ENCODE data around the gene ZNF219.

ZNF219 gene
- total RNA-seq = 11.9 to 19.6 reads per million in 2 donors

DNA sequence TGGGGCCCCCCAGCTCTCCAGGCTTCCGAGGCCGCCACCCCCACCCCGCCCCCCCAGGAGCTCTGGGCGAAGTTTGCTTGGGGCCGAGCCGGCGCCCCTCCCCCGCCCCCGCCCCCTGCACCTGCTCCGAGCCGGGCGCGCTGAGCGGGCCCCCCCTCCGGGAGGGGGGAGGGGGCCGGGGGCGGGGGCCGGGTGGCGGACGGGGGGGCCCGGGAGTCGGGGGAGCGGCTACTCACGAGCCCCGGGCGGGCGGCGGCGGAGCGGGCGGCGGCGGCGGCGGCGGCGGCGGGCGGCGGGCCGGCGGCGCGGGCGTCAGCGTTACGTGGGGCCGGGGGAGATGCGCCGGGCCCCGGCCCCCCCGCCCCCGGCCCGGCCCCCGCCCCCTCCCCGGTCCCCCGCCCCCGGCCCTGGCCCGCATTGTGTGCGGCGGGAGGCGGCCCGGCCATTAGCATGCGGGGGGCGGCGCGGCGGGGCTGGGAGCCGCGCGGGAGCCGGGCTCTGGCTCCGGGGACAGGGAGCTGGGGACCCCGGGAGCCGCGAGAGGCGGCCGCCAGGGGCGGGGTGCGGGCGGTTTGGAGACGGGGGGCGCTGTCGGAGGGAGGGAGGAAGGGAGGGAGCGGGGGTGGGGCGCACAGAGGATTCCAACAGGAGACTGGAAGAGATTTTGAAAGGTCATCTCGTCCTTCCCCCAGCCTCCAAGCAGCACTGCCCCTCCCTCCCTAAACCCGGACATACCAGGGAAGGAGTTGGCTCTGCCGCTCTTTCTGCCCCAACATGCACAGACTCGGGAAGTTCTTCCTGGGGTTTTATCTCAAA is at the start of gene ZNF219:
Gene ZNF219, minus strand, starts transcription at position 580 of the 816 bp plus-strand sequence. CDS start 5,064 bp downstream, outside the sequence.
- DNase-seq = peak in 2 of 5 experiments; percentile 26 to 34

DNA sequence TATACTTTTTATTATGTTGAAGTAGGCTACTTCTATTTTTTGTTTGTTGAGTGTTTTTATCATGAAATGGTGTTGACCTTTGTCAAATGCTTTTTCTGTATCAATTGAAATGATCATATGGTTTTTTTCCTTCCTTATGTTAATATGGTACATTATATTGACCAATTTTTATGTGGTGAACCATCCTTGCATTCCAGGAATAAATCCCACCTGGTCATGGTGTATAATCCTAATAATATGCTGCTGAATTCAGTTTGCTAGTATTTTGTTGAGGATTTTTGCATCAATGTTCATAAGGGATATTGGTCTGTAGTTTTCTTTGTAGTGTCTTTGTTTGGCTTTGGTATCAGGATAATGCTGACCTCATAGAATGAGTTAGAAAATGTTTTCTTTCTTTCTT is 47.0 kb upstream of the ZNF219 start:
- DNase-seq = no peak

DNA sequence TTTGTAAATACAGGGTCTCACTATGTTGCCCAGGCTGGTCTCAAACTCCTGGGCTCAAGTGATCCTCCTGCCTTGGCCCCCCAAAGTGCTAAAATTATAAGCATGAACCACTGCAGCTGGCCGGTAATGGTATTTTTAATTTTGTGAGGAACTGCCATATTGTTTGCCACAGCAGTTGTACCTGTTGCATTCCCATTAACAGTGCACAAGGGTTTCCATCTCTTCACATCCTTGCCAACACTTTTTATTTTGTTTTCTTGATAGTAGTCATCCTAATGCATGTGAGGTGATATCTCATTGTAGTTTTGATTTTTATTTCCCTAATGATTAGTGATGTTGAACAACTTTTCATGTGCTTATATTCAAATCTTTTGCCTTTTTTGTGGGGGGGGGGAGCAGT is 43.9 kb upstream of the ZNF219 start:
- no peak for DNase-seq

- DNase-seq = peak in 1 of 5 experiments; percentile 14
Measured at GRCh38 chr14:21136024-21136423, 37.6 kb upstream of the ZNF219 start.

- DNase-seq = no peak
Measured at GRCh38 chr14:21133901-21134300, 35.4 kb upstream of the ZNF219 start.

GRCh38 chr14:21123429-21123828 is 25.0 kb upstream of the ZNF219 start:
- no peak for DNase-seq

- DNase-seq = no peak
Measured at GRCh38 chr14:21121122-21121521, 22.7 kb upstream of the ZNF219 start.

DNA sequence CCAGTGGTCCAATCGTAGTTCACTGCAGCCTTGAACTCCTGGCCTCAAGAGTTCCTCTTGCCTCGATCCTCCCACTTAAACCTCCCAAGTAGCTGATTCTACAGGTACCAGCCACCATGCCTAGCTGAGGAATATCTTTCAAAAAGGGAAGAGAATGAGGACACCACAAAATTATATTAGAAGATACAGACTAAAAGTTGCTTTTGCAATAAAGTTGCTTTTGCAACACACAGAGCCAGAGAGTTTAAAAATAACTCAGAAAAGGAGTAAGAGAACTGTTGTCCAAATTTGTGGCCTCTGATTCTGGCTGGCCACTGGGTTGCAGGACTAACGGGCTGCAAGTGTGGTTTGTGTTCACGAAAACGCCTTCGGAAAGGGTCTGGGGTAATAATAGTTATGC is 22.2 kb upstream of the ZNF219 start:
- DNase-seq = no peak

- no peak for DNase-seq
Measured at GRCh38 chr14:21118933-21119332, 20.5 kb upstream of the ZNF219 start.

GRCh38 chr14:21113369-21113768 is 14.9 kb upstream of the ZNF219 start:
- DNase-seq = no peak

- DNase-seq = no peak
Measured at GRCh38 chr14:21112255-21112654, 13.8 kb upstream of the ZNF219 start.

GRCh38 chr14:21109377-21110138 is 11.1 kb upstream of the ZNF219 start:
- peak in 1 of 5 experiments; percentile 88 for DNase-seq

DNA sequence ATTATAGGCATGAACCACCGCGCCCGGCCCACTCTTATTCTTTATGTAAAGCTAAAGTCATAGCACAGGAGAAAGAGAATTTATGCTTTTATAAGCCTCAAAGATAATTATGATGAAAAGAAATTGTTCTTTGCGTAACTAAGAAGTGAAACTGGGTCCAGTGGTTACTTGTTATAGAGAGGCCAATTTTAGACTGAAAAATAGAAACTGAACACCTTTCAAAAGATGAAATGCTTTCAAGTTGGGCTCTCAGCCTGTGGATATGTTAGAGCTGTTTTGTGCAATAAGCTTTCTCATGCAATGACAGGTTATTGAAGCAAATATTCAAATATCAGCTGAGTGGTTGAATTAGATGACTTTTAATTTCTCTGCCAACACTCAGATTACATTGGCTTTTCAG is 10.3 kb upstream of the ZNF219 start:
- no peak for DNase-seq

- no peak for DNase-seq
Measured at GRCh38 chr14:21107283-21107800, 8.9 kb upstream of the ZNF219 start.

DNA sequence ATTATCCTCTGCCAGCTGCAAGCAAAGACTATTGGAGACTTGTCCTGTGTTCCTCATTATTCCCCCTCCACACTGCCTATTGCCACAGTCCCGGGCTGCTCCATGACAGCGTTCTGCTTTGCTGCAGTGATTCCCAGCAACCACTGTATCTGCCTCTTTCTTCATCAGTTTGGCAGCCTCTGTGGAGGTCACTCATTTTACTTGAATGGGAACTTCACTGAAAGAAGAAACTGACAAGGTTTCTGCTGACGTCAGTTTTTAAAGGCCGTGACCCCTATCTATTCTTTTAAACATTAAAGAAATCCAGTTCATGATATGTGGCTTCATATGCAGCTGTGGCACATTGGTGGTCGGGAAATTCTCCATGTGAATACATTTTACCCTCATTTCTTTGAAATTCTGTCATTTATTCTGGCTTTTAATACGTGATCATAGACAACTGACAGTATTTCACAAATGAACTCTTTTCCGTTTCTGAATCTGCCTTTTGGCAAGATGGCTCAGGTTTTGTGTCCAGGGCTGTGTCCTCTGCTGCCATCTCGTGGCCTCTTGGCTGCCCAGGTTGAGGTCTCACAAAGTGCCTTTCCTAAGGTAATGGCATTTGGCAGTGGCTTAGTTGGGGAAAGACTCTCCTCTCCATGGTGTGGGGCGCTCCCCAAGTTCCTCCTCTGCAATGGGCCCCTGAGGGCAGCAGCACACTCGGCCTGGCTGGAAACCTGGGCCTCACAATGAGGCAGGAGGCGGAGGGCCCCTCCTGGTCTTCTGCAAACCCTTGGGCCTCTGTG is 8.2 kb upstream of the ZNF219 start:
- DNase-seq = peak; percentile 47 to 79 (median 64)

DNA sequence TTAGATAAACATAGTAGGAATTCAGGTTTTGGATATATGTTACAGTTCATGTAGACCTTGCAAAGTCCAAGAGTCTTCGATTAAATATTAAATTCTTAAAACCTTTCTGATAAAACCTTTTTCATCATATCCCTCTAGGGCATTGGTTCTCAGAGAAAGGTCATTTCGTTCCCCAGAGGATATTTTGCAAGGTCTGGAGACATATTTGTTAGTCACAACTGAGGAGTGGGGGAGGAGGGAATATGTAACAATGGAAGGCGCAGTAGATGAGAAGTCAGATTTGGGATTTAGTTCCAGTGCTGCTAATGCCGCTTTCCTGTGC is 7.7 kb upstream of the ZNF219 start:
- no peak for DNase-seq

GRCh38 chr14:21105095-21105494 is 6.6 kb upstream of the ZNF219 start:
- no peak for DNase-seq

- DNase-seq = peak in 4 of 5 experiments; percentile 46 to 75 (median 50)
Measured at GRCh38 chr14:21104448-21105060, 6.1 kb upstream of the ZNF219 start.

GRCh38 chr14:21103710-21104447 is 5.4 kb upstream of the ZNF219 start:
- peak; percentile 77 to 97 (median 89) for DNase-seq

- DNase-seq = no peak
Measured at GRCh38 chr14:21103411-21103709, 4.9 kb upstream of the ZNF219 start.

DNA sequence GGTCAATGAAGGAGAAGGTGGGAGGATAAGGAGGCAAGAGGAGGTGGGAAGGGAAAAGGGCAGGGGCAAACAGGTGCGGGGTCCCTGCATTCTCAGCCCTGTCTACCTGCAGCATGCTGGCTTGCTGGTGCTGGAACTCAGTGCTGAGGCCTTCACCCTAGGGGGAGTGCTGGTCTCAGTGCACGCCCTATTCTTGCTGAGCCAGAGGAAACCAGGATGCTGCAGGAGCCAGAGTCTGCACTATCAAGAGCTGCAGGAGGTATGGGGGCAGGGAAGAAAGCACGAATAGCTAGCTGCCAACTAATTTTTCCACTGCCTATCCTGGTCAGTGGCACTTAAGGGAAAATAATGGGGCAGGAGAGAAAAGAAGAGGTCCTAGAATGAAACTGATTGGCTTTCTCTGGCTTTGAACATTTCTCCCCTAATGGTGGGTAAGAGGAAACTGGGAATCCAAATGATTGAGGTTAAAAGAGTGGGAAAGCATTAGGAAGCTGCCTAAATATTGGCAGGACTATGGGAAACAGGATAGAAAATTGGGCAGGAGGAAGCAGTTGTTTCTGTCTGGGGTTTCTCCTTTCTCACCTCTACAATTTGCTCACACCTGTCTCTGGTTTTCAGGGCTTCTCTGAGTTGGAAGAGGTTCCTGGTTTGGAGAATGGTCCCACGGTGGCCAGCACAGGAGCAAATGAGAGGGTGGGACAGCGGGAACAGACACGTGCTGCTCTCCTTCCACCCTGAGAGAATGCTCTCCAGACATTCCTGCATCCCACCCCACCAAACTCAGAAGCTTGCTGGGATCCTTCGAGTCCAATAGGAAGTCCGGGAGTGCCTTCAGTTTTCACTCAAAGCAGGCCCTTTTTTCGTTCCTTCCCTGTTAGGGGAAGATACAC is 4.3 kb upstream of the ZNF219 start:
- DNase-seq = no peak

All from T-helper 2 cell (primary cell).